Stimulated activated CD8-positive, alpha-beta memory T cell treated with anti-CD3 and anti-CD28 coated beads, Interleukin-15, amount 100 ng/mL, for 4 hours (primary cell): Measurements from ENCODE around the gene ADTRP.
"Not testable (repeated sequence)": the region's sequence is repeated elsewhere in the genome, so short reads cannot be mapped to it uniquely, and the experiment has no call there.

Source experiments
- DNase-seq, 2 donors: peaks; one replicate each; pipeline ENCODE4 v3.0.0-alpha.2; 2020; ENCODE audit warnings: low read depth in 2 of 2

Gene ADTRP

GRCh38 chr6:11692451-11693376 is 85.9 kb downstream of the ADTRP start:
- no peak for DNase-seq

GRCh38 chr6:11689847-11690246 is 88.8 kb downstream of the ADTRP start:
- no peak for DNase-seq

GRCh38 chr6:11689400-11689799 is 89.2 kb downstream of the ADTRP start:
- not testable (repeated sequence) for DNase-seq

GRCh38 chr6:11688425-11688709 is 90.2 kb downstream of the ADTRP start:
- no peak for DNase-seq

- DNase-seq: no peak
These were observed 93.0 kb downstream of the ADTRP start for GRCh38 chr6:11685481-11686093.

- DNase-seq: no peak
These were observed 93.6 kb downstream of the ADTRP start for GRCh38 chr6:11684901-11685480.

- DNase-seq: no peak
These were observed 94.7 kb downstream of the ADTRP start for GRCh38 chr6:11683871-11684270.

- no peak for DNase-seq
These were observed 96.0 kb downstream of the ADTRP start for GRCh38 chr6:11682561-11682975.

- DNase-seq: no peak
These were observed 96.8 kb downstream of the ADTRP start for GRCh38 chr6:11681770-11682169.

GRCh38 chr6:11681357-11681756 is 97.2 kb downstream of the ADTRP start:
- DNase-seq: no peak

- DNase-seq: not testable (repeated sequence)
These were observed 98.1 kb downstream of the ADTRP start for GRCh38 chr6:11680479-11680878.

GRCh38 chr6:11679099-11679498 is 99.5 kb downstream of the ADTRP start:
- DNase-seq: no peak

- no peak for DNase-seq
These were observed 103.0 kb downstream of the ADTRP start for GRCh38 chr6:11675601-11676000.

- no peak for DNase-seq
These were observed 105.9 kb downstream of the ADTRP start for GRCh38 chr6:11672669-11673068.

- no peak for DNase-seq
These were observed 106.3 kb downstream of the ADTRP start for GRCh38 chr6:11672256-11672655.

- no peak for DNase-seq
These were observed 108.9 kb downstream of the ADTRP start for GRCh38 chr6:11669696-11670095.

- DNase-seq: no peak
These were observed 110.1 kb downstream of the ADTRP start for GRCh38 chr6:11668455-11668854.

- DNase-seq: no peak
These were observed 110.7 kb downstream of the ADTRP start for GRCh38 chr6:11667876-11668275.

GRCh38 chr6:11665604-11666326 is 112.8 kb downstream of the ADTRP start:
- no peak for DNase-seq
